AG08396 (cell line): ENCODE measurements around the gene MPHOSPH9.

ENCODE experiments used
- DNase-seq: peaks from one replicate; pipeline ENCODE4 v3.0.0; 2012; ENCODE audit warnings: low spot score, mixed read lengths

Gene MPHOSPH9

GRCh38 chr12:123149088-123149487 is 83.9 kb downstream of the MPHOSPH9 start:
- DNase-seq: no peak

GRCh38 chr12:123148655-123149054 is 84.3 kb downstream of the MPHOSPH9 start:
- DNase-seq: no peak

- no peak for DNase-seq
These were observed 84.7 kb downstream of the MPHOSPH9 start for GRCh38 chr12:123148223-123148622.

GRCh38 chr12:123145211-123145610 is 87.7 kb downstream of the MPHOSPH9 start:
- no peak for DNase-seq

GRCh38 chr12:123143736-123144461 is 89.0 kb downstream of the MPHOSPH9 start:
- DNase-seq: no peak

GRCh38 chr12:123142921-123143735 is 89.8 kb downstream of the MPHOSPH9 start:
- no peak for DNase-seq

- no peak for DNase-seq
These were observed 90.5 kb downstream of the MPHOSPH9 start for GRCh38 chr12:123142518-123142840.

GRCh38 chr12:123141615-123142517 is 91.1 kb downstream of the MPHOSPH9 start:
- DNase-seq: peak; percentile 46

- DNase-seq: no peak
These were observed 92.0 kb downstream of the MPHOSPH9 start for GRCh38 chr12:123140676-123141614.

GRCh38 chr12:123139926-123140675 is 92.8 kb downstream of the MPHOSPH9 start:
- no peak for DNase-seq

GRCh38 chr12:123135688-123136087 is 97.3 kb downstream of the MPHOSPH9 start:
- DNase-seq: no peak

- DNase-seq: no peak
These were observed 98.1 kb downstream of the MPHOSPH9 start for GRCh38 chr12:123134826-123135225.

GRCh38 chr12:123134271-123134671 is 98.7 kb downstream of the MPHOSPH9 start:
- DNase-seq: no peak

- no peak for DNase-seq
These were observed 99.2 kb downstream of the MPHOSPH9 start for GRCh38 chr12:123133701-123134100.

- no peak for DNase-seq
These were observed 99.9 kb downstream of the MPHOSPH9 start for GRCh38 chr12:123132951-123133619.

- DNase-seq: no peak
These were observed 101.0 kb downstream of the MPHOSPH9 start for GRCh38 chr12:123131879-123132402.

GRCh38 chr12:123131291-123131832 is 101.6 kb downstream of the MPHOSPH9 start:
- no peak for DNase-seq

- no peak for DNase-seq
These were observed 103.3 kb downstream of the MPHOSPH9 start for GRCh38 chr12:123129621-123130020.

GRCh38 chr12:123127182-123127495 is 105.8 kb downstream of the MPHOSPH9 start:
- DNase-seq: no peak
